Fibroblast of villous mesenchyme (primary cell): ENCODE measurements around the gene SLC49A4. TPM values are rescaled to one million over a fixed set of nuclear protein-coding genes. Genes with fewer than 3 reads are reported as not detected.

ENCODE experiments used
- DNase-seq: peaks from one replicate; pipeline ENCODE4 v3.0.0-alpha.2; 2010; ENCODE audit warnings: low read depth
- H3K4me3 ChIP-seq: 2 replicates; pipeline ENCODE4 v1.5.1; 2011; ENCODE audit warnings: low read depth, mild to moderate bottlenecking, low read length
- CTCF ChIP-seq: IDR thresholded peaks from 2 replicates; pipeline ENCODE4 v1.5.1; 2012; ENCODE audit warnings: low read depth, mild to moderate bottlenecking, low read length; ENCODE audit not compliant: insufficient read depth
- total RNA-seq: library from RNA; depleted of rRNA; stranded (reverse); fragments of >200 nt; gene quantifications from 2 replicates; pipeline ENCODE4 v1.2.3, GENCODE V29; 2012

The SLC49A4 gene
- total RNA-seq, 1 donor: 40.2 TPM

- H3K4me3 ChIP-seq: no peak overlapping the region
- TF ChIP-seq CTCF: no peak
- no peak for DNase-seq
Measured at GRCh38 chr3:122925756-122926155, 130.9 kb downstream of the SLC49A4 start.

GRCh38 chr3:122926322-122926721 lies 131.5 kb downstream of the SLC49A4 start:
- TF ChIP-seq CTCF: no peak
- no peak for DNase-seq
- no peak overlapping the region for H3K4me3 ChIP-seq

- DNase-seq: no peak
- TF ChIP-seq CTCF: no peak
Measured at GRCh38 chr3:122926811-122927210, 131.9 kb downstream of the SLC49A4 start.

GRCh38 chr3:122927726-122928125 lies 132.9 kb downstream of the SLC49A4 start:
- DNase-seq: no peak
- H3K4me3 ChIP-seq: no peak overlapping the region
- TF ChIP-seq CTCF: no peak

More at GRCh38 chr3:122926811-122927210, 131.9 kb downstream of the SLC49A4 start:
- no peak overlapping the region for H3K4me3 ChIP-seq

GRCh38 chr3:122928396-122929187 lies 133.7 kb downstream of the SLC49A4 start:
- DNase-seq: no peak
- no peak for TF ChIP-seq CTCF
- H3K4me3 ChIP-seq: no peak overlapping the region

GRCh38 chr3:122929188-122930062 lies 134.6 kb downstream of the SLC49A4 start:
- no peak overlapping the region for H3K4me3 ChIP-seq
- no peak for DNase-seq
- TF ChIP-seq CTCF: no peak
